Measurements from ENCODE around the gene PARD3B. TPM values are rescaled to one million over a fixed set of nuclear protein-coding genes. Genes with fewer than 3 reads are reported as not detected.

The PARD3B gene
- total RNA-seq, 1 donor from 2014 or later: 23.8 TPM

DNA sequence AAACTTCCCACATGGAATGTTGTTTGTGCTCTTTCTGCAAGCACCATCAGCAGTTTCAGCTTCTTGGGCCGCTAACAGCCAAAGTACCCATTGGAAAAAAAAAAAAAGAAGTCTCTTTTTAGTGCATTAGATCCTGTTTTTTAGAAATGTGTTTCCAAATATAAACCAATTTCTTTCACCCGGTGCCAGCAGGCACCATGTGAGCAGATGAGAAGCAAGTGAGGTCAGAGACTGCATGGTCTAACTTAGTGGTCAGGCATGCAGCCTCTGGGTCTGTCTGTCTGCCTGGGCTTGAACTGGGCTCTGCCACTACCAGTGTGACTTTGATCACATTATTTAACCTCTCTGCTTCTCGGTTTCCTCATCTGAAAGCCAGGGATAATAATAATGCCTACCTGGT lies 1061.9 kb downstream of the PARD3B start:
- H3K9me3 ChIP-seq: peaks cover 10% of the 10 kb centered on the region
- ATAC-seq (no peak), DNase-seq (no peak)
- H3K27me3 ChIP-seq (ENCODE audit: low read depth): no peaks in the 10 kb centered on the region
- H3K27ac ChIP-seq: no peak overlapping the region
- no peaks in the 10 kb centered on the region for H3K36me3 ChIP-seq
- no peaks in the 10 kb centered on the region for H3K4me1 ChIP-seq
- intact Hi-C loops (cut with DNase I): no loop called here
- TF ChIP-seq, protein P1, sequence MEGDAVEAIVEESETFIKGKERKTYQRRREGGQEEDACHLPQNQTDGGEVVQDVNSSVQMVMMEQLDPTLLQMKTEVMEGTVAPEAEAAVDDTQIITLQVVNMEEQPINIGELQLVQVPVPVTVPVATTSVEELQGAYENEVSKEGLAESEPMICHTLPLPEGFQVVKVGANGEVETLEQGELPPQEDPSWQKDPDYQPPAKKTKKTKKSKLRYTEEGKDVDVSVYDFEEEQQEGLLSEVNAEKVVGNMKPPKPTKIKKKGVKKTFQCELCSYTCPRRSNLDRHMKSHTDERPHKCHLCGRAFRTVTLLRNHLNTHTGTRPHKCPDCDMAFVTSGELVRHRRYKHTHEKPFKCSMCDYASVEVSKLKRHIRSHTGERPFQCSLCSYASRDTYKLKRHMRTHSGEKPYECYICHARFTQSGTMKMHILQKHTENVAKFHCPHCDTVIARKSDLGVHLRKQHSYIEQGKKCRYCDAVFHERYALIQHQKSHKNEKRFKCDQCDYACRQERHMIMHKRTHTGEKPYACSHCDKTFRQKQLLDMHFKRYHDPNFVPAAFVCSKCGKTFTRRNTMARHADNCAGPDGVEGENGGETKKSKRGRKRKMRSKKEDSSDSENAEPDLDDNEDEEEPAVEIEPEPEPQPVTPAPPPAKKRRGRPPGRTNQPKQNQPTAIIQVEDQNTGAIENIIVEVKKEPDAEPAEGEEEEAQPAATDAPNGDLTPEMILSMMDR (IDR thresholded peaks at IDR 0.05): no peak
- no peak overlapping the region for H3K4me3 ChIP-seq

DNA sequence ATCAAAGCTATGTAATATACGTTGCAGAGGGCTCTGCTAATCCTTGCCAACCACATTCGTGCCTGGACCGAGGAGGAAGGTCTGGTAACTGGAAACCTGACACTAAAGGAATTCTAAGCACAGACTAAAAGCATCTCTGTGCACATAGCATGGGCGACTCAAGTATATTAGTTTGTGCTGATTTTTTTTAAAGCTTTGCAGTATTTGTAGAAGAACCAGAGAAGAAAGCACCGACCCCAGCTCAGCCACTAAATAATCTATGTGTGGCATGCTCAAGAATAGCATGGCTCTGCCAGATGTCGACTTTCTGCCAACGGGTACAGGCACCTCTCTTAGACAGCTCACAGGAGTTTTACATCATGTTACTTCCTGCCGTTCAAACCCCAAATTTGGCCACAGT lies 1063.8 kb downstream of the PARD3B start:
- H3K27ac ChIP-seq: no peak overlapping the region
- no peak for ATAC-seq
- no peaks in the 10 kb centered on the region for H3K4me1 ChIP-seq
- no peak overlapping the region for H3K4me3 ChIP-seq
- H3K27me3 ChIP-seq (ENCODE audit: low read depth): no peaks in the 10 kb centered on the region
- peaks cover 3% of the 10 kb centered on the region for H3K9me3 ChIP-seq
- TF ChIP-seq, protein P1 (IDR thresholded peaks at IDR 0.05): no peak
- intact Hi-C loops (cut with DNase I): no loop called here
- no peaks in the 10 kb centered on the region for H3K36me3 ChIP-seq
- no peak for DNase-seq

- Histone ChIP-seq H3K27me3 (ENCODE audit: low read depth) (no peaks in the 10 kb centered on the region), H3K9me3 (no peaks in the 10 kb centered on the region), H3K4me1 (no peaks in the 10 kb centered on the region), H3K27ac (no peak overlapping the region), H3K36me3 (no peaks in the 10 kb centered on the region), H3K4me3 (no peak overlapping the region)
- DNase-seq (no peak), ATAC-seq (no peak)
- intact Hi-C loops (cut with DNase I): no loop called here
- TF ChIP-seq, protein P1 (IDR thresholded peaks at IDR 0.05): no peak
Measured at GRCh38 chr2:205610437-205610836, 1065.2 kb downstream of the PARD3B start.

DNA sequence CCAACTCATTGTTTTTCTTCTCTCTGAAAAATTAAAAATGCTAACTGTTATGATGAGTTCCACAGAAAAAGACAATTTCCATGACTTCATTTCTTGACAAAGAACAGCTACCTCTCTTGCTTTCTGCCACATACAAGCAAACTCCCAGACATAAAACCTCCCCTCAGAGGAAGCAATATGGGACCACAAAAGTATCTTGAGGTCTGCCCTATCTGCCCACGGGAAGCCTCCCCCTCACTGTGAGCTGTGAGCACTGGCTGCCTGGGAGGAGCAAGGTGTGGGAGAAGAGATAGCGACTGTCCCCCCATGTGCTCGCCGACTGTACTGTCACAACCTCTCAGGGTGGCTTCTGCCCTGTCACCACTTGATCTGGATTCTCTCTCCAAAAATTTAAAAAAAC lies 1067.4 kb downstream of the PARD3B start:
- TF ChIP-seq, protein P1 (IDR thresholded peaks at IDR 0.05): no peak
- intact Hi-C loops (cut with DNase I): no loop called here
- Histone ChIP-seq H3K27me3 (ENCODE audit: low read depth) (no peaks in the 10 kb centered on the region), H3K36me3 (no peaks in the 10 kb centered on the region), H3K4me1 (no peaks in the 10 kb centered on the region), H3K9me3 (no peaks in the 10 kb centered on the region), H3K4me3 (no peak overlapping the region), H3K27ac (no peak overlapping the region)
- ATAC-seq (no peak), DNase-seq (no peak)

GRCh38 chr2:205613970-205614559 lies 1068.8 kb downstream of the PARD3B start:
- Histone ChIP-seq H3K4me1 (no peaks in the 10 kb centered on the region), H3K27me3 (ENCODE audit: low read depth) (no peaks in the 10 kb centered on the region), H3K27ac (no peak overlapping the region), H3K4me3 (no peak overlapping the region), H3K9me3 (no peaks in the 10 kb centered on the region), H3K36me3 (no peaks in the 10 kb centered on the region)
- no peak for ATAC-seq
- no peak for DNase-seq
- TF ChIP-seq, protein P1 (IDR thresholded peaks at IDR 0.05): no peak
- intact Hi-C loops (cut with DNase I): no loop called here

Measured in lower lobe of right lung (tissue), 2 donors.